DMS114 treated with DMSO at 0.1 percent for 48 hours (cell line): Measurements from ENCODE around the gene ZC3H13.

Experiments used
- DNase-seq: peaks from one replicate; lab custom pipeline; 2025; ENCODE audit not compliant: unreplicated experiment; lab: John Stamatoyannopoulos, UW

Gene ZC3H13

GRCh38 chr13:45949161-45949560 lies 103.4 kb downstream of the ZC3H13 start:
- no peak for DNase-seq

- no peak for DNase-seq
Measured at GRCh38 chr13:45943965-45944364, 108.6 kb downstream of the ZC3H13 start.

GRCh38 chr13:45943120-45943519 lies 109.4 kb downstream of the ZC3H13 start:
- no peak for DNase-seq

- DNase-seq, result no peak
Measured at GRCh38 chr13:45941261-45941660, 111.3 kb downstream of the ZC3H13 start.

GRCh38 chr13:45940061-45940460 lies 112.5 kb downstream of the ZC3H13 start:
- DNase-seq, result no peak

- no peak for DNase-seq
Measured at GRCh38 chr13:45936621-45937020, 115.9 kb downstream of the ZC3H13 start.

- no peak for DNase-seq
Measured at GRCh38 chr13:45934283-45934682, 118.3 kb downstream of the ZC3H13 start.

GRCh38 chr13:45933203-45933908 lies 119.2 kb downstream of the ZC3H13 start:
- no peak for DNase-seq

GRCh38 chr13:45932676-45933075 lies 119.9 kb downstream of the ZC3H13 start:
- no peak for DNase-seq

GRCh38 chr13:45932172-45932571 lies 120.4 kb downstream of the ZC3H13 start:
- no peak for DNase-seq

GRCh38 chr13:45931211-45931610 lies 121.3 kb downstream of the ZC3H13 start:
- no peak for DNase-seq

- no peak for DNase-seq
Measured at GRCh38 chr13:45930177-45930576, 122.4 kb downstream of the ZC3H13 start.

- no peak for DNase-seq
Measured at GRCh38 chr13:45928843-45929242, 123.7 kb downstream of the ZC3H13 start.

- no peak for DNase-seq
Measured at GRCh38 chr13:45928176-45928575, 124.4 kb downstream of the ZC3H13 start.

- DNase-seq, result no peak
Measured at GRCh38 chr13:45926741-45927140, 125.8 kb downstream of the ZC3H13 start.

- DNase-seq, result no peak
Measured at GRCh38 chr13:45925151-45925550, 127.4 kb downstream of the ZC3H13 start.

GRCh38 chr13:45921162-45921736 lies 131.3 kb downstream of the ZC3H13 start:
- DNase-seq, result no peak

GRCh38 chr13:45918597-45918996 lies 133.9 kb downstream of the ZC3H13 start:
- no peak for DNase-seq

GRCh38 chr13:45917019-45917418 lies 135.5 kb downstream of the ZC3H13 start:
- DNase-seq, result no peak

GRCh38 chr13:45915686-45916439 lies 136.7 kb downstream of the ZC3H13 start:
- DNase-seq, result no peak

- DNase-seq, result no peak
Measured at GRCh38 chr13:45909673-45910072, 142.9 kb downstream of the ZC3H13 start.

GRCh38 chr13:45909089-45909488 lies 143.5 kb downstream of the ZC3H13 start:
- no peak for DNase-seq
